HepG2 (cell line): ENCODE data around the gene ECM1. TPM values are rescaled to one million over a fixed set of nuclear protein-coding genes. Genes with fewer than 3 reads are reported as not detected.

ENCODE experiments used
- BRF2 ChIP-seq: sonication (generic); formaldehyde crosslinking; IDR thresholded peaks from 2 replicates; pipeline ENCODE4 v1.8.1; 2022; ENCODE audit warnings: mild to moderate bottlenecking, missing genetic modification reagents
- EP300 ChIP-seq, 3 experiments: sonication (generic) in 1 of 3; formaldehyde crosslinking in 1 of 3; IDR thresholded peaks; 2 replicates each; pipeline versions ENCODE4 v1.5.1 to v1.6.1; 2011 to 2020; ENCODE audit warnings: low read depth in 2 of 3, low read length in 2 of 3, borderline replicate concordance in 1 of 3, improper control_type of control experiment in 1 of 3, mild to moderate bottlenecking in 1 of 3, missing genetic modification reagents in 1 of 3, moderate library complexity in 1 of 3
- HDAC2 ChIP-seq: sonication (generic); formaldehyde crosslinking; IDR thresholded peaks from 2 replicates; pipeline ENCODE4 v1.4.0; 2020; ENCODE audit warnings: missing genetic modification reagents
- NR2F6 ChIP-seq, 2 experiments: IDR thresholded peaks; 2 replicates each; pipeline ENCODE4 v1.6.1; 2016; ENCODE audit warnings: antibody characterized with exemption in 1 of 2, mild to moderate bottlenecking in 1 of 2
- PAXIP1 ChIP-seq: sonication (generic); formaldehyde crosslinking; conservative IDR thresholded peaks from 2 replicates; pipeline ENCODE4 v1.4.0; 2020; ENCODE audit warnings: mild to moderate bottlenecking, missing genetic modification reagents, moderate library complexity
- RAD51 ChIP-seq: fragments of 450-650 bp; IDR thresholded peaks from 2 replicates; pipeline ENCODE4 v1.6.1; 2016; ENCODE audit warnings: borderline replicate concordance
- SOX6 ChIP-seq, 2 experiments: fragments of 450-650 bp in 1 of 2; sonication (generic) in 1 of 2; formaldehyde crosslinking in 1 of 2; IDR thresholded peaks; 2 replicates each; pipeline versions ENCODE4 v1.4.0 to v1.6.1; 2017 to 2020; ENCODE audit warnings: antibody characterized with exemption in 1 of 2, mild to moderate bottlenecking in 1 of 2, missing genetic modification reagents in 1 of 2
- TRIM24 ChIP-seq: sonication (generic); formaldehyde crosslinking; IDR thresholded peaks from 2 replicates; pipeline ENCODE4 v1.8.0; 2022; ENCODE audit warnings: mild to moderate bottlenecking, missing genetic modification reagents
- ZFP36L2 ChIP-seq: sonication (generic); formaldehyde crosslinking; IDR thresholded peaks from 2 replicates; pipeline ENCODE4 v1.4.0; 2020; ENCODE audit warnings: missing genetic modification reagents
- ZNF672 ChIP-seq: sonication (generic); formaldehyde crosslinking; IDR thresholded peaks from 2 replicates; pipeline ENCODE4 v1.8.1; 2022; ENCODE audit warnings: missing genetic modification reagents
- ZNF781 ChIP-seq: sonication (generic); formaldehyde crosslinking; IDR thresholded peaks from 2 replicates; pipeline ENCODE4 v1.5.1; 2020; ENCODE audit warnings: borderline replicate concordance, mild to moderate bottlenecking, missing genetic modification reagents; ENCODE audit errors: not compliant biosample characterization
- polyA plus RNA-seq, 8 experiments: library from polyadenylated mRNA; depleted of rRNA in 3 of 8; stranded (reverse) in 7 of 8; unstranded in 1 of 8; fragments of >200 nt; fragmentation: Illumina TruSeq in 4 of 8; extraction: Trizol in 4 of 8; gene quantifications; 2 replicates each; pipeline versions ENCODE4 v1.2.1 to v1.2.3, GENCODE V29; 2011 to 2016; ENCODE audit warnings: low read depth in 4 of 8, missing spikeins in 1 of 8, mixed read lengths in 1 of 8; ENCODE audit not compliant: insufficient read depth in 1 of 8
- total RNA-seq, 5 experiments: library from RNA; depleted of rRNA; stranded (reverse); fragments of >200 nt; fragmentation: Illumina TruSeq; extraction: Trizol; gene quantifications; 2 replicates each; pipeline ENCODE4 v1.2.3, GENCODE V29; 2016; ENCODE audit warnings: low read depth in 1 of 5
- TF ChIP-seq, protein P1 (sequence below): sonication (generic); formaldehyde crosslinking; IDR thresholded peaks from 2 replicates; pipeline ENCODE4 v1.5.0; 2020; ENCODE audit warnings: mild to moderate bottlenecking, missing genetic modification reagents, borderline replicate concordance
- TF ChIP-seq, protein P2 (sequence below): sonication (generic); formaldehyde crosslinking; IDR thresholded peaks from 2 replicates; pipeline ENCODE4 v1.5.0; 2020; ENCODE audit warnings: missing genetic modification reagents, mild to moderate bottlenecking, borderline replicate concordance
- TF ChIP-seq, protein P3 (sequence below): sonication (generic); formaldehyde crosslinking; IDR thresholded peaks from 2 replicates; pipeline ENCODE4 v1.4.0; 2020; ENCODE audit warnings: missing genetic modification reagents

ECM1 gene
- total and polyA plus RNA-seq, 2 of the 13 experiments (the other 11 are each of a cell fraction or from before 2014, with no cell fraction given), result 0.42 to 1.0 TPM

DNA sequence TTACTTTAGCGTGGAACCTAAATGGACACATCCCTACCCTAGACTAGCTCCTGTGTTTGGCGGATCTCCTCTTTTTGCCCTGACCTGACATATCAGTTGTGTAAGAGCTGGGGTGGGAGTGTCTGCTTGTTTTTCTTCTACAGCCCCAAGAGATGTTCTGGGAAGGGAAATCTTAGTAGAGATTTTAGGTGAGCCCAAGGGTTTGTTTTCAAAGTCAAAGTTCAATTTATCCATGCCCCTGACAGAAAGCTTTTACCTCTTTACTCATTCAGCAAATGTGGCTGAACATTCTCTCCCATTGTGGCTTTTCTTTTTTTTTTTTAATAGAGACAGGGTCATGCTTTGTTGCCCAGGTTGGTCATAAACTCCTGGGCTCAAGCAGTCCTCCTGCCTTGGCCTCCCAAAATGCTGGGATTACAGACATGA is 28.0 kb upstream of the ECM1 start (continued):
- TF ChIP-seq SOX6 (IDR thresholded peaks at IDR 0.05) (no peak), SOX6 (CRISPR knock-in tag; IDR thresholded peaks at IDR 0.05) (peak; percentile 78), PAXIP1 (CRISPR knock-in tag) (peak; percentile 70), EP300 (IDR thresholded peaks at IDR 0.05; ENCODE audit: low read depth in 2 of 2, low read length in 2 of 2) (peak in 1 of 2 experiments; percentile 74; a peak in 2 of 4 replicates), EP300 (CRISPR knock-in tag; IDR thresholded peaks at IDR 0.05; ENCODE audit: borderline replicate concordance) (no peak), HDAC2 (peak; percentile 55; the same call in 1 of the 2 replicates), RAD51 (no peak), ZFP36L2 (CRISPR knock-in tag) (no peak), ZNF672 (0 out of 2 replicates have a peak, but pooled peaks have one; percentile 62), ZNF781 (CRISPR knock-in tag) (no peak), TRIM24 (CRISPR knock-in tag) (no peak), BRF2 (CRISPR knock-in tag) (no peak), NR2F6 (IDR thresholded peaks at IDR 0.05) (peak; percentile 66; the same call in 1 of the 2 replicates), NR2F6 (CRISPR knock-in tag; IDR thresholded peaks at IDR 0.05) (0 out of 2 replicates have a peak, but pooled peaks have one; percentile 21)
- TF ChIP-seq, protein P1, sequence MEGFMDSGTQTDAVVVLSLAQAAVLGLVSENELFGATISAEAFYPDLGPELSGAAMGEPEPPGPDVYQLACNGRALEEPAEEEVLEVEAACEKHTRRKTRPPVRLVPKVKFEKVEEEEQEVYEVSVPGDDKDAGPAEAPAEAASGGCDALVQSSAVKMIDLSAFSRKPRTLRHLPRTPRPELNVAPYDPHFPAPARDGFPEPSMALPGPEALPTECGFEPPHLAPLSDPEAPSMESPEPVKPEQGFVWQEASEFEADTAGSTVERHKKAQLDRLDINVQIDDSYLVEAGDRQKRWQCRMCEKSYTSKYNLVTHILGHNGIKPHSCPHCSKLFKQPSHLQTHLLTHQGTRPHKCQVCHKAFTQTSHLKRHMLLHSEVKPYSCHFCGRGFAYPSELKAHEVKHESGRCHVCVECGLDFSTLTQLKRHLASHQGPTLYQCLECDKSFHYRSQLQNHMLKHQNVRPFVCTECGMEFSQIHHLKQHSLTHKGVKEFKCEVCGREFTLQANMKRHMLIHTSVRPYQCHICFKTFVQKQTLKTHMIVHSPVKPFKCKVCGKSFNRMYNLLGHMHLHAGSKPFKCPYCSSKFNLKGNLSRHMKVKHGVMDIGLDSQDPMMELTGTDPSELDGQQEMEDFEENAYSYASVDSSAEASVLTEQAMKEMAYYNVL (CRISPR knock-in tag), result peak; percentile 51; the same call in 1 of the 2 replicates
- TF ChIP-seq, protein P2, sequence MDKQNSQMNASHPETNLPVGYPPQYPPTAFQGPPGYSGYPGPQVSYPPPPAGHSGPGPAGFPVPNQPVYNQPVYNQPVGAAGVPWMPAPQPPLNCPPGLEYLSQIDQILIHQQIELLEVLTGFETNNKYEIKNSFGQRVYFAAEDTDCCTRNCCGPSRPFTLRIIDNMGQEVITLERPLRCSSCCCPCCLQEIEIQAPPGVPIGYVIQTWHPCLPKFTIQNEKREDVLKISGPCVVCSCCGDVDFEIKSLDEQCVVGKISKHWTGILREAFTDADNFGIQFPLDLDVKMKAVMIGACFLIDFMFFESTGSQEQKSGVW (CRISPR knock-in tag), result no peak
- TF ChIP-seq, protein P3, sequence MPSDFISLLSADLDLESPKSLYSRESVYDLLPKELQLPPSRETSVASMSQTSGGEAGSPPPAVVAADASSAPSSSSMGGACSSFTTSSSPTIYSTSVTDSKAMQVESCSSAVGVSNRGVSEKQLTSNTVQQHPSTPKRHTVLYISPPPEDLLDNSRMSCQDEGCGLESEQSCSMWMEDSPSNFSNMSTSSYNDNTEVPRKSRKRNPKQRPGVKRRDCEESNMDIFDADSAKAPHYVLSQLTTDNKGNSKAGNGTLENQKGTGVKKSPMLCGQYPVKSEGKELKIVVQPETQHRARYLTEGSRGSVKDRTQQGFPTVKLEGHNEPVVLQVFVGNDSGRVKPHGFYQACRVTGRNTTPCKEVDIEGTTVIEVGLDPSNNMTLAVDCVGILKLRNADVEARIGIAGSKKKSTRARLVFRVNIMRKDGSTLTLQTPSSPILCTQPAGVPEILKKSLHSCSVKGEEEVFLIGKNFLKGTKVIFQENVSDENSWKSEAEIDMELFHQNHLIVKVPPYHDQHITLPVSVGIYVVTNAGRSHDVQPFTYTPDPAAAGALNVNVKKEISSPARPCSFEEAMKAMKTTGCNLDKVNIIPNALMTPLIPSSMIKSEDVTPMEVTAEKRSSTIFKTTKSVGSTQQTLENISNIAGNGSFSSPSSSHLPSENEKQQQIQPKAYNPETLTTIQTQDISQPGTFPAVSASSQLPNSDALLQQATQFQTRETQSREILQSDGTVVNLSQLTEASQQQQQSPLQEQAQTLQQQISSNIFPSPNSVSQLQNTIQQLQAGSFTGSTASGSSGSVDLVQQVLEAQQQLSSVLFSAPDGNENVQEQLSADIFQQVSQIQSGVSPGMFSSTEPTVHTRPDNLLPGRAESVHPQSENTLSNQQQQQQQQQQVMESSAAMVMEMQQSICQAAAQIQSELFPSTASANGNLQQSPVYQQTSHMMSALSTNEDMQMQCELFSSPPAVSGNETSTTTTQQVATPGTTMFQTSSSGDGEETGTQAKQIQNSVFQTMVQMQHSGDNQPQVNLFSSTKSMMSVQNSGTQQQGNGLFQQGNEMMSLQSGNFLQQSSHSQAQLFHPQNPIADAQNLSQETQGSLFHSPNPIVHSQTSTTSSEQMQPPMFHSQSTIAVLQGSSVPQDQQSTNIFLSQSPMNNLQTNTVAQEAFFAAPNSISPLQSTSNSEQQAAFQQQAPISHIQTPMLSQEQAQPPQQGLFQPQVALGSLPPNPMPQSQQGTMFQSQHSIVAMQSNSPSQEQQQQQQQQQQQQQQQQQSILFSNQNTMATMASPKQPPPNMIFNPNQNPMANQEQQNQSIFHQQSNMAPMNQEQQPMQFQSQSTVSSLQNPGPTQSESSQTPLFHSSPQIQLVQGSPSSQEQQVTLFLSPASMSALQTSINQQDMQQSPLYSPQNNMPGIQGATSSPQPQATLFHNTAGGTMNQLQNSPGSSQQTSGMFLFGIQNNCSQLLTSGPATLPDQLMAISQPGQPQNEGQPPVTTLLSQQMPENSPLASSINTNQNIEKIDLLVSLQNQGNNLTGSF (CRISPR knock-in tag), result no peak
